GM06990 (cell line): ENCODE results near the gene ABCG5.

Experiments used
- DNase-seq: peaks from one replicate; pipeline ENCODE4 v3.0.0-alpha.2; 2011; ENCODE audit not compliant: insufficient read length; ENCODE audit errors: extremely low read depth
- H3K27me3 ChIP-seq: replicated peaks from 2 replicates; pipeline ENCODE4 v1.6.0; 2011; ENCODE audit warnings: low read length; ENCODE audit not compliant: control insufficient read depth, insufficient read depth
- H3K36me3 ChIP-seq: 2 replicates; pipeline ENCODE4 v1.5.1; 2011; ENCODE audit warnings: low read length; ENCODE audit not compliant: control insufficient read depth, insufficient read depth
- H3K4me3 ChIP-seq: replicated peaks from 2 replicates; pipeline ENCODE4 v1.5.1; 2011; ENCODE audit warnings: low read depth, mild to moderate bottlenecking, control low read depth, low read length
- CTCF ChIP-seq: IDR thresholded peaks from 2 replicates; pipeline ENCODE4 v1.5.1; 2011; ENCODE audit warnings: low read length, control low read depth, mild to moderate bottlenecking, inconsistent platforms; ENCODE audit not compliant: insufficient read depth, poor library complexity, severe bottlenecking

The ABCG5 gene

GRCh38 chr2:43802135-43802534 lies 36.5 kb downstream of the ABCG5 start:
- no peak for TF ChIP-seq CTCF
- H3K4me3 ChIP-seq, result no peak overlapping the region

GRCh38 chr2:43800894-43801293 lies 37.7 kb downstream of the ABCG5 start:
- no peak for DNase-seq
- H3K27me3 ChIP-seq, result no peaks in the 10 kb centered on the region
- TF ChIP-seq CTCF, result no peak
- no peaks in the 10 kb centered on the region for H3K36me3 ChIP-seq
- H3K4me3 ChIP-seq, result no peak overlapping the region

More at GRCh38 chr2:43802135-43802534, 36.5 kb downstream of the ABCG5 start:
- Histone ChIP-seq H3K36me3 (no peaks in the 10 kb centered on the region), H3K27me3 (no peaks in the 10 kb centered on the region)
- no peak for DNase-seq

- no peak overlapping the region for H3K4me3 ChIP-seq
- H3K36me3 ChIP-seq, result no peaks in the 10 kb centered on the region
- DNase-seq, result no peak
- no peak for TF ChIP-seq CTCF
- H3K27me3 ChIP-seq, result no peaks in the 10 kb centered on the region
Measured at GRCh38 chr2:43798300-43798699, 40.3 kb downstream of the ABCG5 start.

- TF ChIP-seq CTCF, result no peak
- no peak for DNase-seq
- H3K27me3 ChIP-seq, result no peaks in the 10 kb centered on the region
- no peaks in the 10 kb centered on the region for H3K36me3 ChIP-seq
- H3K4me3 ChIP-seq, result no peak overlapping the region
Measured at GRCh38 chr2:43796206-43796605, 42.4 kb downstream of the ABCG5 start.

GRCh38 chr2:43794956-43795355 lies 43.7 kb downstream of the ABCG5 start:
- Histone ChIP-seq H3K27me3 (no peaks in the 10 kb centered on the region), H3K4me3 (no peak overlapping the region), H3K36me3 (no peaks in the 10 kb centered on the region)
- TF ChIP-seq CTCF, result no peak
- no peak for DNase-seq

- no peaks in the 10 kb centered on the region for H3K36me3 ChIP-seq
- no peak for TF ChIP-seq CTCF
- no peak overlapping the region for H3K4me3 ChIP-seq
- no peak for DNase-seq
- H3K27me3 ChIP-seq, result no peaks in the 10 kb centered on the region
Measured at GRCh38 chr2:43792653-43793052, 46.0 kb downstream of the ABCG5 start.
